ENCODE data around the gene EIF3K. TPM values are rescaled to one million over a fixed set of nuclear protein-coding genes. Genes with fewer than 3 reads are reported as not detected.

EIF3K gene
- polyA plus RNA-seq, 2 of the 4 experiments (the other 2 are of a cell fraction), result 419 to 937 TPM

DNA sequence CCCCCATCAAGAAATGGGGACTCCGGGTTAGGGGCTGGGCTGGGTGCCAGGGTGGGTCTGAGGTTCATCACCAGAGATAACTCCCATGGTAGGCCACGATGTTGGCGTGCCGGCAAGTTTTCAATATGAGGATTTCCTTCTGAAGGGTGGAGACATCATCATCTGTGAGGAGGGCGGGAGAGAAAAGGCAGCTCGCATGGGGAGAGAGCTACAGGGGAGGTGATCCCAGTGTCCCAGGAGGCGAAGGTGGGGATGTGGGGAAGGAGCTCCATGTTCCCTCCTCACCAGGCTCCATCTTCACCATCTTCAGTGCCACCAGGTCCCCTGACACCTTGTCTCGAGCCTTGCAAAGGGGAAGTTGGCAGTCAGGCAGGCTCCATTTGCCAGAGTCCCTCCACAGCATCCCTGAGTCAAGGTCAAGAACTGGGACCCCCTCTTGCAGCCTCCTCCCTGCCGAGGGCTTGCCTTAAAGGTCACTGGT lies 1.7 kb upstream of the EIF3K start:
- ChIA-PET CTCF (interaction anchor here (0.7 to 5.9 kb wide), 10 partner anchors 8 to 383 kb away, joined by 3 to 134 read pairs (median 4); partner anchors contain the start of gene FAM98C), POLR2A (interaction anchor here (1.1 to 1.9 kb wide), 2 partner anchors 12 to 30 kb away, joined by 3 to 7 read pairs; partner anchors contain the start of gene ACTN4)
- H3K4me1 ChIP-seq, result peaks cover 14% of the 10 kb centered on the region
- H3K27ac ChIP-seq, result peak overlapping the region in 1 of 2 experiments; percentile 87; a peak in 2 of 6 replicates
- DNase-seq (ENCODE audit: low read depth in 1 of 2, low spot score in 1 of 2), result no peak
- ATAC-seq, result no peak
- TF ChIP-seq HOXA7 (CRISPR knock-in tag; IDR thresholded peaks at IDR 0.05) (no peak), KDM5A (IDR thresholded peaks at IDR 0.05) (no peak), KDM1A (IDR thresholded peaks at IDR 0.05; ENCODE audit: low read depth) (no peak), USF2 (IDR thresholded peaks at IDR 0.05) (no peak), HDAC2 (IDR thresholded peaks at IDR 0.05) (no peak), ATOH8 (CRISPR knock-in tag; IDR thresholded peaks at IDR 0.05; ENCODE audit: low read depth) (no peak), HEYL (CRISPR knock-in tag; IDR thresholded peaks at IDR 0.05) (no peak), RARB (CRISPR knock-in tag; IDR thresholded peaks at IDR 0.05) (no peak), NFE2L2 (conservative IDR thresholded peaks at IDR 0.05; ENCODE audit: low read length) (no peak), NR3C1 (IDR thresholded peaks at IDR 0.05) (no peak)
- TF ChIP-seq, protein P1, sequence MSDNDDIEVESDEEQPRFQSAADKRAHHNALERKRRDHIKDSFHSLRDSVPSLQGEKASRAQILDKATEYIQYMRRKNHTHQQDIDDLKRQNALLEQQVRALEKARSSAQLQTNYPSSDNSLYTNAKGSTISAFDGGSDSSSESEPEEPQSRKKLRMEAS (IDR thresholded peaks at IDR 0.05), result no peak
- TF ChIP-seq, protein P2, sequence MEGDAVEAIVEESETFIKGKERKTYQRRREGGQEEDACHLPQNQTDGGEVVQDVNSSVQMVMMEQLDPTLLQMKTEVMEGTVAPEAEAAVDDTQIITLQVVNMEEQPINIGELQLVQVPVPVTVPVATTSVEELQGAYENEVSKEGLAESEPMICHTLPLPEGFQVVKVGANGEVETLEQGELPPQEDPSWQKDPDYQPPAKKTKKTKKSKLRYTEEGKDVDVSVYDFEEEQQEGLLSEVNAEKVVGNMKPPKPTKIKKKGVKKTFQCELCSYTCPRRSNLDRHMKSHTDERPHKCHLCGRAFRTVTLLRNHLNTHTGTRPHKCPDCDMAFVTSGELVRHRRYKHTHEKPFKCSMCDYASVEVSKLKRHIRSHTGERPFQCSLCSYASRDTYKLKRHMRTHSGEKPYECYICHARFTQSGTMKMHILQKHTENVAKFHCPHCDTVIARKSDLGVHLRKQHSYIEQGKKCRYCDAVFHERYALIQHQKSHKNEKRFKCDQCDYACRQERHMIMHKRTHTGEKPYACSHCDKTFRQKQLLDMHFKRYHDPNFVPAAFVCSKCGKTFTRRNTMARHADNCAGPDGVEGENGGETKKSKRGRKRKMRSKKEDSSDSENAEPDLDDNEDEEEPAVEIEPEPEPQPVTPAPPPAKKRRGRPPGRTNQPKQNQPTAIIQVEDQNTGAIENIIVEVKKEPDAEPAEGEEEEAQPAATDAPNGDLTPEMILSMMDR (IDR thresholded peaks at IDR 0.05), result no peak
- 94% methylated on average over 9 of the region's 9 CpGs for WGBS (ENCODE audit: missing lambda C conversion rate)
- no peak for FAIRE-seq
- no peak overlapping the region for H3K4me2 ChIP-seq
- no peaks in the 10 kb centered on the region for H3K9me3 ChIP-seq
- no peak overlapping the region for H3K4me3 ChIP-seq

- POLR2A ChIA-PET, result interaction anchor here (0.5 to 1.9 kb wide), 33 partner anchors 8 to 312 kb away, joined by 3 to 28 read pairs (median 5); partner anchors contain the start of genes ACTN4, GGN and PSMD8
- no peak for TF ChIP-seq HOXA7 (CRISPR knock-in tag; IDR thresholded peaks at IDR 0.05)
- no peak for TF ChIP-seq KDM1A (IDR thresholded peaks at IDR 0.05; ENCODE audit: low read depth)
- no peak for TF ChIP-seq TP53 (CRISPR knock-in tag; IDR thresholded peaks at IDR 0.05)
- TF ChIP-seq NR3C1 (IDR thresholded peaks at IDR 0.05), result no peak
- TF ChIP-seq TFCP2L1 (CRISPR knock-in tag; IDR thresholded peaks at IDR 0.05), result no peak
- no peak for TF ChIP-seq RNF2 (IDR thresholded peaks at IDR 0.05; ENCODE audit: borderline replicate concordance, low read depth)
- TF ChIP-seq CBX2 (IDR thresholded peaks at IDR 0.05; ENCODE audit: borderline replicate concordance, low read depth), result no peak
- TF ChIP-seq HEYL (CRISPR knock-in tag; IDR thresholded peaks at IDR 0.05), result no peak
- no peak for TF ChIP-seq MAFK (IDR thresholded peaks at IDR 0.05; ENCODE audit: partially characterized antibody)
- no peak for TF ChIP-seq HOXB5 (CRISPR knock-in tag; IDR thresholded peaks at IDR 0.05)
- TF ChIP-seq, protein P3, sequence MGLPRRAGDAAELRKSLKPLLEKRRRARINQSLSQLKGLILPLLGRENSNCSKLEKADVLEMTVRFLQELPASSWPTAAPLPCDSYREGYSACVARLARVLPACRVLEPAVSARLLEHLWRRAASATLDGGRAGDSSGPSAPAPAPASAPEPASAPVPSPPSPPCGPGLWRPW (IDR thresholded peaks at IDR 0.05), result no peak
- TF ChIP-seq, protein P4, sequence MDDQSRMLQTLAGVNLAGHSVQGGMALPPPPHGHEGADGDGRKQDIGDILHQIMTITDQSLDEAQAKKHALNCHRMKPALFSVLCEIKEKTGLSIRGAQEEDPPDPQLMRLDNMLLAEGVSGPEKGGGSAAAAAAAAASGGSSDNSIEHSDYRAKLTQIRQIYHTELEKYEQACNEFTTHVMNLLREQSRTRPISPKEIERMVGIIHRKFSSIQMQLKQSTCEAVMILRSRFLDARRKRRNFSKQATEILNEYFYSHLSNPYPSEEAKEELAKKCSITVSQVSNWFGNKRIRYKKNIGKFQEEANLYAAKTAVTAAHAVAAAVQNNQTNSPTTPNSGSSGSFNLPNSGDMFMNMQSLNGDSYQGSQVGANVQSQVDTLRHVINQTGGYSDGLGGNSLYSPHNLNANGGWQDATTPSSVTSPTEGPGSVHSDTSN (IDR thresholded peaks at IDR 0.05), result no peak
- TF ChIP-seq, protein P2 (IDR thresholded peaks at IDR 0.05), result no peak; the same call in 2 of the 3 replicates
- no peak for TF ChIP-seq MAZ (IDR thresholded peaks at IDR 0.05; ENCODE audit: borderline replicate concordance, low read depth, low read length)
- TF ChIP-seq POLR2A (IDR thresholded peaks at IDR 0.05; ENCODE audit: low read length), result no peak; the same call in 1 of the 2 replicates
- no peak for TF ChIP-seq PHF8 (IDR thresholded peaks at IDR 0.05; ENCODE audit: borderline replicate concordance, low read depth)
- TF ChIP-seq EHMT2 (IDR thresholded peaks at IDR 0.05; ENCODE audit: low read depth), result no peak
- TF ChIP-seq SREBF2 (IDR thresholded peaks at IDR 0.05), result no peak
- ATAC-seq, result peak; percentile 40 to 41
- Histone ChIP-seq H3K4me2 (peak within 1 kb of the TSS; percentile 75), H3K27ac (peak within 1 kb of the TSS; percentile 84 to 87), H3K4me1 (peaks cover 14% of the 10 kb centered on the region), H3K4me3 (peak within 1 kb of the TSS; percentile 86), H3K9me3 (no peaks in the 10 kb centered on the region)
- 92% methylated on average over 28 of the region's 28 CpGs for WGBS (ENCODE audit: missing lambda C conversion rate)
- no peak for DNase-seq (ENCODE audit: low read depth in 1 of 2, low spot score in 1 of 2)
- FAIRE-seq, result no peak
- CTCF ChIA-PET, result interaction anchor here (0.7 to 5.9 kb wide), 16 partner anchors 8 to 384 kb away, joined by 3 to 134 read pairs (median 5); partner anchors contain the start of gene FAM98C
Observed at GRCh38 chr19:38617764-38618589, 1.0 kb upstream of the EIF3K start, which contains the start of gene MAP4K1. Gene MAP4K1 (minus strand): TSS chr19:38617953. CDS start chr19:38617895, 58 bp downstream.
